Measurements from ENCODE around the gene TMEM131L. TPM values are rescaled to one million over a fixed set of nuclear protein-coding genes. Genes with fewer than 3 reads are reported as not detected.

Gene TMEM131L
- total RNA-seq, 1 donor from 2014 or later = 60.2 TPM

GRCh38 chr4:153620352-153620751 lies 154.2 kb downstream of the TMEM131L start:
- no peak for TF ChIP-seq CTCF (IDR thresholded peaks at IDR 0.05; ENCODE audit: partially characterized antibody, unreplicated experiment)
- DNase-seq = no peak
- Mint-ChIP-seq H3K36me3 (ENCODE audit: unreplicated experiment) (peaks cover 5% of the 10 kb centered on the region), H3K27ac (ENCODE audit: unreplicated experiment) (no peak overlapping the region), H3K4me3 (ENCODE audit: unreplicated experiment) (no peak overlapping the region), H3K9me3 (ENCODE audit: unreplicated experiment) (peaks cover 1% of the 10 kb centered on the region), H3K27me3 (ENCODE audit: unreplicated experiment) (no peaks in the 10 kb centered on the region), H3K4me1 (ENCODE audit: low read depth, unreplicated experiment) (peaks cover 1% of the 10 kb centered on the region)

DNA sequence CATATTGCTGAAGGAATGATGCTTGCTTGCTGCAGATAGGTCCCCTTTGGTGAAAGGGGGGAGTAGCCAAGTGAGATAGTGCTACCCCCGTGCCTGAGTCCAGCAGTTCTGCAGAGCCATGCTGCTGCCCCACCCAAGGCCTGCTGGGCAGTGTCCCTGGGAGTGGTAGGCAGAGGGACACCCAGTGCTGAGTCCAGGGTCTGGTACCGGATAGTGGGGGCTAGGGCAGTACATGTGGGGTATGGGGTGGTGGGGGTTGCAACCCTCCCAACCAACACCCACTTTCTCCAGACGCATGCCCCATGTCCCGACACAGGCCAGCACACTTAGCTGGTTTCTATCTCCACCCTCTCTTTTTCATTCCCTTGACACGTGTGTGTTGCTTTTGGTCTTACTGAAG lies 155.9 kb downstream of the TMEM131L start:
- DNase-seq = no peak
- no peak for TF ChIP-seq CTCF (IDR thresholded peaks at IDR 0.05; ENCODE audit: partially characterized antibody, unreplicated experiment)
- Mint-ChIP-seq H3K4me1 (ENCODE audit: low read depth, unreplicated experiment) (peaks cover 1% of the 10 kb centered on the region), H3K27ac (ENCODE audit: unreplicated experiment) (no peak overlapping the region), H3K27me3 (ENCODE audit: unreplicated experiment) (no peaks in the 10 kb centered on the region), H3K9me3 (ENCODE audit: unreplicated experiment) (peaks cover 1% of the 10 kb centered on the region), H3K4me3 (ENCODE audit: unreplicated experiment) (no peak overlapping the region), H3K36me3 (ENCODE audit: unreplicated experiment) (no peaks in the 10 kb centered on the region)

DNA sequence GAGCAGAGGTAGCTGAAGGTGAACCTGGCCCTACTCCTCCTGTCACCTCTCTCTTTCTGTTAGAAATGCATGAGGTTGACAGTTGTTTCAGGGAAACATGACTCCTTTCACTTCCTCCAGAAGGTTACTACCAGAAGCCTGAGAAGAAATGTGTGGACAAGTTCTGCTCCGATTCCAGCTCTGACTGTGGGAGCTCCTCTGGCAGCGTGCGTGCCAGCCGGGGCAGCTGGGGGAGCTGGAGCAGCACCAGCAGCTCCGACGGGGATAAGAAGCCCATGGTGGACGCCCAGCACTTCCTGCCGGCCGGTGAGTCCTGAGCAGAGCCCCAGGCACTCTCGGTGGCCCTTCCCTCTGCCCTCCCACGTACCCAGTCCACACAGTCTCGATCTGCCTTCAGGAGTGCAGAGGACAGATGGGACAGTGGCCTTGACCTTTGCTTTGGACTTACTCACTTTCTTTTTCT lies 156.6 kb downstream of the TMEM131L start:
- Mint-ChIP-seq H3K4me1 (ENCODE audit: low read depth, unreplicated experiment) (peaks cover 1% of the 10 kb centered on the region), H3K36me3 (ENCODE audit: unreplicated experiment) (no peaks in the 10 kb centered on the region), H3K4me3 (ENCODE audit: unreplicated experiment) (no peak overlapping the region), H3K27me3 (ENCODE audit: unreplicated experiment) (no peaks in the 10 kb centered on the region), H3K27ac (ENCODE audit: unreplicated experiment) (no peak overlapping the region), H3K9me3 (ENCODE audit: unreplicated experiment) (peaks cover 1% of the 10 kb centered on the region)
- DNase-seq = no peak
- no peak for TF ChIP-seq CTCF (IDR thresholded peaks at IDR 0.05; ENCODE audit: partially characterized antibody, unreplicated experiment)

GRCh38 chr4:153623491-153623890 lies 157.3 kb downstream of the TMEM131L start:
- H3K27ac Mint-ChIP-seq (ENCODE audit: unreplicated experiment) = no peak overlapping the region
- H3K36me3 Mint-ChIP-seq (ENCODE audit: unreplicated experiment) = no peaks in the 10 kb centered on the region
- no peak for TF ChIP-seq CTCF (IDR thresholded peaks at IDR 0.05; ENCODE audit: partially characterized antibody, unreplicated experiment)
- H3K27me3 Mint-ChIP-seq (ENCODE audit: unreplicated experiment) = no peaks in the 10 kb centered on the region
- peaks cover 1% of the 10 kb centered on the region for H3K4me1 Mint-ChIP-seq (ENCODE audit: low read depth, unreplicated experiment)
- no peak for DNase-seq
- no peak overlapping the region for H3K4me3 Mint-ChIP-seq (ENCODE audit: unreplicated experiment)
- H3K9me3 Mint-ChIP-seq (ENCODE audit: unreplicated experiment) = peaks cover 1% of the 10 kb centered on the region

GRCh38 chr4:153628796-153629315 lies 162.7 kb downstream of the TMEM131L start:
- Mint-ChIP-seq H3K4me1 (ENCODE audit: low read depth, unreplicated experiment) (no peaks in the 10 kb centered on the region), H3K36me3 (ENCODE audit: unreplicated experiment) (peaks cover 9% of the 10 kb centered on the region), H3K27ac (ENCODE audit: unreplicated experiment) (no peak overlapping the region), H3K27me3 (ENCODE audit: unreplicated experiment) (peaks cover 2% of the 10 kb centered on the region), H3K4me3 (ENCODE audit: unreplicated experiment) (no peak overlapping the region), H3K9me3 (ENCODE audit: unreplicated experiment) (peaks cover 5% of the 10 kb centered on the region)
- DNase-seq = no peak
- no peak for TF ChIP-seq CTCF (IDR thresholded peaks at IDR 0.05; ENCODE audit: partially characterized antibody, unreplicated experiment)
